Putamen (tissue), 1 donor: Measurements from ENCODE around the gene ECI1.

Experiments used
- DNase-seq: peaks from one replicate; pipeline ENCODE4 v3.0.0-alpha.2; 2016; ENCODE audit warnings: low spot score

The ECI1 gene

GRCh38 chr16:2233046-2233775, 18.2 kb downstream of the ECI1 start:
- DNase-seq = no peak

GRCh38 chr16:2232094-2232990, 19.0 kb downstream of the ECI1 start:
- DNase-seq = no peak

- no peak for DNase-seq
Measured at GRCh38 chr16:2231016-2231931, 20.1 kb downstream of the ECI1 start.

- no peak for DNase-seq
Measured at GRCh38 chr16:2230376-2230775, 21.0 kb downstream of the ECI1 start.

GRCh38 chr16:2229632-2230250, 21.6 kb downstream of the ECI1 start:
- no peak for DNase-seq

GRCh38 chr16:2229091-2229490, 22.3 kb downstream of the ECI1 start:
- no peak for DNase-seq

GRCh38 chr16:2228161-2228824, 23.1 kb downstream of the ECI1 start:
- DNase-seq = no peak

GRCh38 chr16:2226918-2227317, 24.5 kb downstream of the ECI1 start:
- DNase-seq = no peak

- no peak for DNase-seq
Measured at GRCh38 chr16:2226245-2226793, 25.1 kb downstream of the ECI1 start.

- DNase-seq = no peak
Measured at GRCh38 chr16:2223942-2224486, 27.4 kb downstream of the ECI1 start.

- peak; percentile 98 for DNase-seq
Measured at GRCh38 chr16:2223221-2223941, 28.0 kb downstream of the ECI1 start, which contains the start of gene E4F1. Gene E4F1 (plus strand): TSS chr16:2223591. CDS start chr16:2223614, 23 bp downstream.

GRCh38 chr16:2216330-2216729, 35.1 kb downstream of the ECI1 start:
- DNase-seq = no peak

GRCh38 chr16:2214719-2214968, 36.7 kb downstream of the ECI1 start, which contains the start of gene PGP:
Gene PGP (minus strand): TSS chr16:2214840. CDS start chr16:2214777, 63 bp downstream.
- no peak for DNase-seq

- DNase-seq = no peak
Measured at GRCh38 chr16:2213817-2214718, 37.3 kb downstream of the ECI1 start.

GRCh38 chr16:2212362-2213324, 38.7 kb downstream of the ECI1 start:
- DNase-seq = no peak

GRCh38 chr16:2211923-2212347, 39.5 kb downstream of the ECI1 start:
- no peak for DNase-seq
